Activated CD4-positive, alpha-beta T cell treated with anti-CD3 and anti-CD28 coated beads, Interleukin-2, amount 50 U/mL, for 48 hours (primary cell): ENCODE data around the gene PRAMEF14.
A peak's percentile ranks its signal among the peaks of the same experiment; 100 is the strongest.
"Not testable (repeated sequence)": the region's sequence is repeated elsewhere in the genome, so short reads cannot be mapped to it uniquely, and the experiment has no call there.

Experiments used
- DNase-seq, 2 experiments: peaks; one replicate each; pipeline ENCODE4 v3.0.0-alpha.2; 2020

PRAMEF14 gene

DNA sequence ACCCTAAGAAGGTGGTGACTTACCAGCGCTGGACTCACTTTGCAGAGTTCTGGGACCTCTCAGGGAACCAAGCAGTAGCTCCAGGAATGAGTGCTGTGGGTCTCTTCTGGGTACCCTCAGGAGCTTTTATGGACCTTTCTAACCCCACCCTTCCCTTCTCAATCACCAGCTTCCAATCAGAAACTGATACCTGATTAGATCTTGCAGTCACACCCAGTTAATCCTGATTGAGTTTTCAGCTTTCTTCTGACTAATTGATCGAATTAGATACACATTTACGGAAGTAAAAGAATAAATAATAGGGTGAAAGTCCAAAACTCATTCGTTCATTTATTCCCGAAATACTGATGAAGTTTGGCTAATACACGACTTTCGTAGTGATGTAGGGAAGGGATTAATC is at the start of gene PRAMEF14:
PRAMEF14 (minus strand) TSS at position 101 of the 400 bp plus-strand sequence. CDS start 1,820 bp downstream, outside the sequence.
- not testable (repeated sequence) for DNase-seq

GRCh38 chr1:13395311-13395710 is 48.4 kb upstream of the PRAMEF14 start:
- DNase-seq = not testable (repeated sequence)

GRCh38 chr1:13394761-13395160 is 47.8 kb upstream of the PRAMEF14 start:
- DNase-seq = not testable (repeated sequence)

DNA sequence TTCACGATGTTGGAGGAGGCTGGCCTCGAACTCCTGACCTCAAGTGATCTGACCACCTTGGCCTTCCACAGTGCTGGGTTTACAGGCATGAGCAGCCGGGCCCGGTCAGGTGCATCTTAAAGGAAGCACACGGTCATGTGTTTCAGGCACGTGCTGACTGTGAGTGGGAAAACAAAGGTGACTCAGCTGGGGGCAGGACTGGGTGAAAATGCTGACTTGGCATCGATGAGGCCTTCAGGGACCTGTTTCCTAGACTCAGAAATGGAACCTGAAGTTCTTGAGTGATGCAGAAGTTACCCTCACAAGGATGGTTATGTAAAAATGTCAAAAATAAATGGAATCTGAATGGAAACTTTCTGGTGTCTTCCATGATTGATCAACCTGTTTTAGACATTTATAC is 46.1 kb upstream of the PRAMEF14 start:
- DNase-seq = not testable (repeated sequence)

DNA sequence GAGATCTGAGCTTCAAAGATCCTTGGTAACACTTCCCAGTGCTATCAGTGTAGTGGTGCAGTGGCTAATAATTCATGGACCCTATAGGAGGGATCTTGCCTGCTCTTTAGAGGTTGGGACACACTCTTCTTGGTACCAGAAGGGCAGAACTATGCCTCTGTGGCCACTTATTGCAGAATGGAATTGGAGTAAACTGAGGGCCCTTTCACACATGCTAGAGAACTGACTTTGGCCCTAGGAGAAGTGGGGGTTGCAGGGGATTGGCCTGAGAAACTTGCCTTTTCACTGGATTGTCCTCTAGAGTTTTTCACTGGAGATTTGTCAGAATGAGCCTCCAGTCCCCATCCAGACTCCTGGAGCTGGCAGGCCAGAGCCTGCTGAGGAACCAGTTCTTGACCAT is 42.4 kb upstream of the PRAMEF14 start, which contains the start of gene PRAMEF17:
PRAMEF17 (plus strand) TSS at position 301 of the 400 bp plus-strand sequence; CDS start at position 327, 26 bp downstream.
- not testable (repeated sequence) for DNase-seq

- DNase-seq = not testable (repeated sequence)
Measured at GRCh38 chr1:13380380-13380779, 33.4 kb upstream of the PRAMEF14 start.

DNA sequence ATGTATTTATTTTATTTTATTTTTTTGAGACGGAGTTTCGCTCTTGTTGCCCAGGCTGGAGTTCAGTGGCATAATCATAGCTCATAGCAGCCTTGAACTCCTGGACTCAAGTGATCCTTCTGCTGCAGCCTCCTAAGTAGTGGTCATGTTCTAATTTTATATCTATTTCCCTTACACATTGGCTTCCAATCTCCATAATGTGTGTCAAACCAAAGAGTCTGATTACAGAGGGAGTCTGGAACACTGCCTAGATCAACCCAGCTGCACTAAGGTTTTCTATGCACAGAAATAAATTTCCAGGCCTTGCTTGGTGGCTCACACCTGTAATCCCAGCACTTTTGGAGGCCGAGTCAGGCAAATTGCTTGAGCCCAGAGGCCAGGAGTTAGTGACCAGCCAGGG is 32.0 kb upstream of the PRAMEF14 start:
- DNase-seq = not testable (repeated sequence)

- peak; percentile 42 to 53 for DNase-seq
Measured at GRCh38 chr1:13368544-13368943, 21.6 kb upstream of the PRAMEF14 start.

- DNase-seq = not testable (repeated sequence)
Measured at GRCh38 chr1:13366536-13366935, 19.6 kb upstream of the PRAMEF14 start.

- not testable (repeated sequence) for DNase-seq
Measured at GRCh38 chr1:13364928-13365327, 18.0 kb upstream of the PRAMEF14 start.

- not testable (repeated sequence) for DNase-seq
Measured at GRCh38 chr1:13362364-13362763, 15.4 kb upstream of the PRAMEF14 start.

GRCh38 chr1:13356774-13357173 is 9.8 kb upstream of the PRAMEF14 start:
- DNase-seq = peak; percentile 9 to 22

GRCh38 chr1:13354475-13354874 is 7.5 kb upstream of the PRAMEF14 start:
- DNase-seq = not testable (repeated sequence)

GRCh38 chr1:13353476-13353875 is 6.5 kb upstream of the PRAMEF14 start:
- peak in 1 of 2 experiments; percentile 11 for DNase-seq

GRCh38 chr1:13342496-13342895 is 4.4 kb downstream of the PRAMEF14 start:
- DNase-seq = not testable (repeated sequence)

- DNase-seq = not testable (repeated sequence)
Measured at GRCh38 chr1:13315281-13315680, 31.7 kb downstream of the PRAMEF14 start, which contains the start of gene PRAMEF15. TSS of gene PRAMEF15 (plus strand) at chr1:13315581. CDS start at chr1:13318408, 2,827 bp downstream.

DNA sequence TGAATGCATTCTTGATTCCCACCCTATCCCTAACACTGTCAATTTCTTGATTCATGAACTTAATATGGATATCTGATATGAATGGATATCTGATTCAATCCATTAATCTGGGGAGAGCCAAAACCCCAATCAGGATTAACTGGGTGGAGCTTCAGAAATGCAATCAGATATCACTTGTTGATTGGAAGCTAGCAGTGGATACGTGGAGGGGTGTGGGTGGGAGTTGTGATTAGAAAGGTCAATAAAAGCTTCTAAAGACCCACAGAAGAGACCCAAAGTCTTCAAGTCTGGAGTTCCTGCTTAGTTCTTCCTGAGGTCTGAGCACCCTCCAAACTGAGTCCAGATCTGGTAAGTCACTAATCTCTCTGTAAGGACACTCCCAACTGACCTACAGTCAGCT is 43.7 kb downstream of the PRAMEF14 start, which contains the start of gene PRAMEF33:
PRAMEF33 (plus strand) TSS at position 301 of the 400 bp plus-strand sequence. CDS start 2,416 bp downstream, outside the sequence.
- DNase-seq = not testable (repeated sequence)

DNA sequence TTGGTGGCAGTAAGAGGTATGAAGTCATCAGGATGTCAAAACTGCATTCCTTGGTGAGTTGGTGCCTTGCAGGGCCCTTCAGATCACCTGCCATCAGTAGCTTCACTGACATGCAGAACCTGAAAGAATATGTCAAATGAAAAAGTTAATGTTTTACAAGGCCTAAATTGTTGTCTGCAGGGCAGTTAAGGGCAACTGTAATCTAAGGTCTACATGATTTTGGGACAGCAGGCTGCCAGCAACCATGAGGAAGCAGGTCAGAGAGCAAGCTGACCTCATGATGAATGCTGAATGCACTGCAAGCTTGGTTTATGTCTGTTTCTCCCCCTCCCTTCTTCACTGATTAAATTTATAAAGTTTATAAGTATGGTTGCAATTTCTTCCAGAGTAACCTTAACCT is 44.7 kb downstream of the PRAMEF14 start:
- not testable (repeated sequence) for DNase-seq

GRCh38 chr1:13298699-13299098 is 48.2 kb downstream of the PRAMEF14 start:
- DNase-seq = not testable (repeated sequence)

DNA sequence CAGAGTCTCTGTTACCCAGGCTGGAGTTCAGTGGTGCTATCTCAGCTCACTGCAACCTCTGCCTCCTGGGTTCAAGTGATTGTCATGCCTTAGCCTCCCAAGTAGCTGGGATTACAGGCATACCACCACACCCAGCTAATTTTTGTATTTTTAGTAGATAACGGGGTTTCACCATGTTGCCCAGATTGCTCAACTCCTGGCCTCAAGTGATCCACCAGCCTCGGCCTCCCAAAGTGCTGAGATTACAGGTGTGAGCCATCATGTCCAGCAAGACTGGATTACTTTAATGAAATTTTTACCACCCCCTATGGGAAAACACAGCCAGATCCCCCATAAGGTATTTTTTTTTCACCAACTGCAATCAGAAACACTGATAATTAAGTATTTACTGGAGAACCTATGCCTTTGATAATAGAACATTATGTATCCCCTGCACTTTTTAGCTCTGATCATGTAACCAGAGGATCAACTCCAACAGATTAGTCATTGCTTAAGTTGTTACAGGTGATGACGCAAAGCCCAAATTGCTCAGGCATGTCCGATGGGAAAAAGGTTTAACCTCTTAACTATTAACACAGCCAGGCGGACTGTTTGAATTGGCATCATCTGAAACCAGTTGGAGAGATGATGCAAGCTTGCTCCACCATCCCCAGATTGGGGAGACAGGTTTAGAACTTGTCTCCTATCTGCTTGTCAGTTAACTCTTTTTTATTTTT is 49.6 kb downstream of the PRAMEF14 start:
- not testable (repeated sequence) for DNase-seq
